ENCODE results near the gene SPRY1. TPM values are rescaled to one million over a fixed set of nuclear protein-coding genes. Genes with fewer than 3 reads are reported as not detected.
A peak's percentile ranks its signal among the peaks of the same experiment; 100 is the strongest.

Gene SPRY1
- total RNA-seq, 1 experiment from 2014 or later: 4.8 TPM

GRCh38 chr4:123359449-123360315 lies 36.9 kb upstream of the SPRY1 start:
- BruUV-seq (replicated peaks): no TSS peak
- ATAC-seq (no peak), DNase-seq (ENCODE audit: low read depth, low spot score) (no peak)
- RAD21 ChIA-PET (ENCODE audit: low non-redundant PET in 1 of 2, low total read pairs in 2 of 2, uncharacterized antibody in 2 of 2, unreplicated experiment in 2 of 2): no interaction called here
- Histone ChIP-seq H2AFZ (ENCODE audit: low read depth, low read length, poor library complexity, severe bottlenecking) (no peak overlapping the region), H3K27me3 (ENCODE audit: insufficient read depth, low read length) (no peaks in the 10 kb centered on the region), H3K4me1 (ENCODE audit: control insufficient read depth in 1 of 2, insufficient read depth in 2 of 2, low read length in 2 of 2) (peaks cover 0 to 5% of the 10 kb centered on the region in 2 experiments; a peak in 2 of 4 replicates), H3K79me2 (ENCODE audit: insufficient read depth, low read length) (no peaks in the 10 kb centered on the region), H3K27ac (ENCODE audit: low read depth, low read length) (no peak overlapping the region), H3K36me3 (ENCODE audit: control insufficient read depth in 1 of 2, insufficient read depth in 2 of 2, low read length in 2 of 2) (no peaks in the 10 kb centered on the region), H3K9me3 (ENCODE audit: control insufficient read depth in 1 of 2, insufficient read depth in 1 of 2, low read depth in 1 of 2, low read length in 2 of 2) (no peaks in the 10 kb centered on the region), H3K4me3 (replicated peaks in 1 of 2; ENCODE audit: low read depth in 1 of 2, low read length in 2 of 2) (no peak overlapping the region), H4K20me1 (ENCODE audit: insufficient read depth) (no peaks in the 10 kb centered on the region), H3K9ac (ENCODE audit: low read length) (no peak overlapping the region), H3K9me2 (ENCODE audit: insufficient read depth) (no peaks in the 10 kb centered on the region; the same call in 1 of the 2 replicates), H3K4me2 (ENCODE audit: low read length) (no peak overlapping the region)
- POLR2A ChIA-PET: no interaction called here
- CTCF ChIA-PET: interaction anchor here (1.1 kb wide), 1 partner anchor 13 kb away, joined by 3 read pairs; no protein-coding TSS in a partner anchor
- no peak for TF ChIP-seq CBX3 (IDR thresholded peaks at IDR 0.05; ENCODE audit: low read depth)
- intact Hi-C loops (cut with micrococcal nuclease): no loop called here

- H3K79me2 ChIP-seq (ENCODE audit: insufficient read depth, low read length): no peaks in the 10 kb centered on the region
- no peaks in the 10 kb centered on the region for H3K9me3 ChIP-seq (ENCODE audit: control insufficient read depth in 1 of 2, insufficient read depth in 1 of 2, low read depth in 1 of 2, low read length in 2 of 2)
- no peaks in the 10 kb centered on the region for H3K36me3 ChIP-seq (ENCODE audit: control insufficient read depth in 1 of 2, insufficient read depth in 2 of 2, low read length in 2 of 2)
- H3K27me3 ChIP-seq (ENCODE audit: insufficient read depth, low read length): no peaks in the 10 kb centered on the region
- no peak overlapping the region for H3K4me2 ChIP-seq (ENCODE audit: low read length)
- no TSS peak for BruUV-seq (replicated peaks)
- ChIA-PET CTCF (no interaction called here), RAD21 (ENCODE audit: low non-redundant PET in 1 of 2, low total read pairs in 2 of 2, uncharacterized antibody in 2 of 2, unreplicated experiment in 2 of 2) (no interaction called here), POLR2A (no interaction called here)
- H4K20me1 ChIP-seq (ENCODE audit: insufficient read depth): no peaks in the 10 kb centered on the region
- ATAC-seq (no peak), DNase-seq (ENCODE audit: low read depth, low spot score) (no peak)
- H3K4me3 ChIP-seq (replicated peaks in 1 of 2; ENCODE audit: low read depth in 1 of 2, low read length in 2 of 2): no peak overlapping the region
- no peaks in the 10 kb centered on the region; the same call in 1 of the 2 replicates for H3K9me2 ChIP-seq (ENCODE audit: insufficient read depth)
- no peak for TF ChIP-seq REST (IDR thresholded peaks at IDR 0.05; ENCODE audit: low read depth)
- no peak overlapping the region for H3K27ac ChIP-seq (ENCODE audit: low read depth, low read length)
- peak overlapping the region; percentile 45 for H2AFZ ChIP-seq (ENCODE audit: low read depth, low read length, poor library complexity, severe bottlenecking)
- peaks cover 0 to 5% of the 10 kb centered on the region in 2 experiments; a peak in 2 of 4 replicates for H3K4me1 ChIP-seq (ENCODE audit: control insufficient read depth in 1 of 2, insufficient read depth in 2 of 2, low read length in 2 of 2)
- no peak overlapping the region for H3K9ac ChIP-seq (ENCODE audit: low read length)
- intact Hi-C loops (cut with micrococcal nuclease): no loop called here
These were observed 35.3 kb upstream of the SPRY1 start for GRCh38 chr4:123361195-123361861.
